OCI-LY1 (cell line): ENCODE data around the gene POLR1G.

Source experiments
- H2AFZ ChIP-seq: fragments of 200-600 bp; sonication (generic), shearing (Covaris generic); 2 replicates; pipeline ENCODE4 v1.6.0; 2014; ENCODE audit warnings: antibody characterized with exemption, mild to moderate bottlenecking, low read length
- H3F3A ChIP-seq: fragments of 200-600 bp; sonication (generic), shearing (Covaris generic); 2 replicates; pipeline ENCODE4 v1.6.0; 2014; ENCODE audit warnings: mild to moderate bottlenecking, antibody characterized with exemption, low read length, moderate library complexity; ENCODE audit not compliant: insufficient read depth
- H3K27ac ChIP-seq: fragments of 200-600 bp; sonication (generic); 2 replicates; pipeline ENCODE4 v1.5.1; 2014; ENCODE audit warnings: low read length, mixed run types, mild to moderate bottlenecking, low read depth; ENCODE audit not compliant: poor library complexity, severe bottlenecking
- H3K27me3 ChIP-seq: fragments of 200-600 bp; sonication (generic); 2 replicates; pipeline ENCODE4 v1.6.0; 2014; ENCODE audit warnings: antibody characterized with exemption, mild to moderate bottlenecking, low read length, moderate library complexity; ENCODE audit not compliant: insufficient read depth
- H3K36me3 ChIP-seq: fragments of 200-600 bp; sonication (generic); 2 replicates; pipeline ENCODE4 v1.6.1; 2014; ENCODE audit warnings: mild to moderate bottlenecking, antibody characterized with exemption, low read length, moderate library complexity, mixed read lengths; ENCODE audit not compliant: insufficient read depth
- H3K4me1 ChIP-seq: fragments of 200-600 bp; sonication (generic); 2 replicates; pipeline ENCODE4 v1.5.1; 2014; ENCODE audit warnings: mild to moderate bottlenecking, low read length, moderate library complexity; ENCODE audit not compliant: insufficient read depth, severe bottlenecking
- H3K4me2 ChIP-seq: fragments of 200-600 bp; sonication (generic), shearing (Covaris generic); 2 replicates; pipeline ENCODE4 v1.6.1; 2014; ENCODE audit warnings: low read length
- H3K4me3 ChIP-seq: fragments of 200-600 bp; sonication (generic); 2 replicates; pipeline ENCODE4 v1.5.1; 2014; ENCODE audit warnings: low read length, low read depth, mild to moderate bottlenecking, mixed read lengths; ENCODE audit not compliant: poor library complexity, severe bottlenecking
- H3K79me2 ChIP-seq: fragments of 200-600 bp; shearing (Covaris generic); 2 replicates; pipeline ENCODE4 v1.6.1; 2016; ENCODE audit warnings: mixed run types, low read length, mixed read lengths; ENCODE audit not compliant: insufficient read depth
- H3K9ac ChIP-seq: fragments of 200-600 bp; sonication (generic), shearing (Covaris generic); 2 replicates; pipeline ENCODE4 v1.6.1; 2014; ENCODE audit warnings: mild to moderate bottlenecking, low read length, mixed read lengths
- H3K9me2 ChIP-seq: fragments of 200-600 bp; sonication (generic), shearing (Covaris generic); 2 replicates; pipeline ENCODE4 v1.6.1; 2014; ENCODE audit warnings: low read depth, mild to moderate bottlenecking, low read length, mixed read lengths
- H3K9me3 ChIP-seq: fragments of 200-600 bp; shearing (Covaris generic); 2 replicates; pipeline ENCODE4 v1.6.1; 2014; ENCODE audit warnings: low read length, mixed read lengths
- H4K20me1 ChIP-seq: fragments of 200-600 bp; sonication (generic), shearing (Covaris generic); 2 replicates; pipeline ENCODE4 v1.6.0; 2016; ENCODE audit warnings: mild to moderate bottlenecking, low read length; ENCODE audit not compliant: insufficient read depth
- CTCF ChIP-seq: fragments of 200-600 bp; sonication (generic), shearing (Covaris generic); IDR thresholded peaks from 2 replicates; pipeline ENCODE4 v1.5.1; 2017; ENCODE audit warnings: mild to moderate bottlenecking, antibody characterized with exemption, low read length, moderate library complexity, mixed read lengths
- EZH2 ChIP-seq: fragments of 200-600 bp; sonication (generic), shearing (Covaris generic); IDR thresholded peaks from 2 replicates; pipeline ENCODE4 v1.8.0; 2017; ENCODE audit warnings: borderline replicate concordance, mixed run types, mild to moderate bottlenecking, antibody characterized with exemption, low read length, moderate library complexity, mixed read lengths

The POLR1G gene

DNA sequence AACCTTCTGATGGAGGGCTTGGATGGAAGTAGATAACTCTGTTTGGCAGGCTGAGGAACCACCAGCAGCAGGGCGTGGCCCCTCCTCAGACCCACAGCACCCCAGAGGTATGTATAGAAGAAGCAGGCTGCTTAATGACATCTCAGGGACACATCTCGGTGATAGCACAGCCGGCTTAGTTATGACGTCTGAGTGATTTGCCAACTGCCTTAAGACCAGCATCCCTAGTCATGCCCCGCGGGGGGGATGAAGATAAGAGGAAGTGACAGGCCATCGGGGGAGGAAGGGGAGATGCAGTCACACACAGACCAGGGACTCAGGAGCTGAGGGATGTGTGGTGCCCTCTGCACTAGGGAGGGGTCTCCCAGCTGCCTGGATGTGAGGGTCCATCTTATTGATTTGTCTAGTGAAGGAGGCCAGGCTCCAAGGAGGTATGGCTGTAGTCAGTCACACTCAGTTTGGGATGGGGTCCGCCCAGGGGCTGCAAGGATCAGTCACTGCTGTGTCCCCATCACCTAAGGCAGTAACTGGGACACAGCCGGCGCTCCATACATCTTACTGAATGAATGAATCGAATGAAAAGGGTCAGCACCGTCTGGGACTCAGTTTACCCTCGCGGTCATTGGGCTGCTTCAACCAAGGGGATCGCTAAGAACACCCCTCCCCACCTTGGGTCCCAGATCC is 36.5 kb downstream of the POLR1G start:
- peak overlapping the region; percentile 82 for H3K4me2 ChIP-seq
- H3K4me3 ChIP-seq: peak overlapping the region; percentile 55
- no peak overlapping the region for H2AFZ ChIP-seq
- no peaks in the 10 kb centered on the region for H3K9me3 ChIP-seq
- peaks cover 26% of the 10 kb centered on the region for H3K4me1 ChIP-seq
- no peaks in the 10 kb centered on the region for H3K27me3 ChIP-seq
- no peaks in the 10 kb centered on the region for H3K79me2 ChIP-seq
- no peaks in the 10 kb centered on the region for H3K9me2 ChIP-seq
- no peaks in the 10 kb centered on the region for H3F3A ChIP-seq
- no peak overlapping the region; the same call in 1 of the 2 replicates for H3K9ac ChIP-seq
- TF ChIP-seq EZH2 (no peak), CTCF (no peak)
- H4K20me1 ChIP-seq: no peaks in the 10 kb centered on the region
- H3K36me3 ChIP-seq: no peaks in the 10 kb centered on the region
- no peak overlapping the region for H3K27ac ChIP-seq

DNA sequence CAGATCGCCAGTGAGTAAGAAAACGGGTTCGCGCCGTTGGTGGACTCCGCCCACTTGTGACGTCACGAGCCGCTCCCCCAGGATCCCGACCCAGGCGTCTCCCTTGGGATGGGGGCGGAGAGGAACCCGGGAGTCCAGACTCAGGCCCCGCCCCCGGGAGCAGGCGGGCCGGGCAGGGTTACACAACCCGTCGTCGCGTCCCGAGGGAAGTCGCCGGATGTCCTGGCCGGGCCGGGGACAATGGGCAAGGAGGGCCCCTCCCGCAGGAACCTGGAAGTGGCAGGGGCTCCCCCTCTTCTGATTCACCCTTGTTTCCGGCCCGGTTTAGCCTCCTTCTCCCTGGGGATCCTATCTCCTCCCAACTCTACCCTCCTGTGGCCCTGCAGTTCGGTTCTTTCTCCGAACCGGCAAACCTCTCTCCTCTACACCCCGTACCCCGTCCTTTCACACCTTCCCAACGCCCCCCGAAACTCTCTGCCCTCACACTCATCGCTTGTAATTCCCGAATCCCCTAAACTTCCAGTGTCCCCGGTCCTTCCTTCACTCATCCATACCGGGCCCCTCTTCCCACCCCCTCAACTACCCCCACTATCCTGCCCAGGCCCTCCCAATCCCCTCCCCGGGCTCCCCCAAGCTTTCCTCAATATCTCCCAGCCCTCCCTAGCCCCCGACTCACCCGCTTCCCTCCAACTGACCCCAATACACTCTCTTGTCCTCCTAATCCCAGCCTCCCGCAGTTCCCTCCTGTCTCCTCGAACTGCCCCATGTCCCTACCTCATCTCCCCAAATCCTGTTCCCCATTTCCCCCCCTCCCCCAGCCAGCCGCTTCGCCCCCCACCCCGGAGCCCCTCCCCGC is 37.2 kb downstream of the POLR1G start:
- H3K27me3 ChIP-seq: no peaks in the 10 kb centered on the region
- H3K9me3 ChIP-seq: no peaks in the 10 kb centered on the region
- no peaks in the 10 kb centered on the region for H3K79me2 ChIP-seq
- no peaks in the 10 kb centered on the region for H4K20me1 ChIP-seq
- no peaks in the 10 kb centered on the region for H3F3A ChIP-seq
- H3K27ac ChIP-seq: no peak overlapping the region
- peak overlapping the region; percentile 82 for H3K4me2 ChIP-seq
- no peaks in the 10 kb centered on the region for H3K9me2 ChIP-seq
- H2AFZ ChIP-seq: no peak overlapping the region
- peak overlapping the region; percentile 48; the same call in 1 of the 2 replicates for H3K9ac ChIP-seq
- H3K4me3 ChIP-seq: peak overlapping the region; percentile 55
- H3K4me1 ChIP-seq: peaks cover 26% of the 10 kb centered on the region
- TF ChIP-seq EZH2: no peak
- TF ChIP-seq CTCF: no peak
- no peaks in the 10 kb centered on the region for H3K36me3 ChIP-seq

GRCh38 chr19:45444318-45445041 is 38.0 kb downstream of the POLR1G start:
- H3K4me2 ChIP-seq: peak overlapping the region; percentile 82
- no peaks in the 10 kb centered on the region for H4K20me1 ChIP-seq
- H3K36me3 ChIP-seq: no peaks in the 10 kb centered on the region
- peak; percentile 24; the same call in 1 of the 2 replicates for TF ChIP-seq CTCF
- no peak for TF ChIP-seq EZH2
- no peaks in the 10 kb centered on the region for H3F3A ChIP-seq
- H3K79me2 ChIP-seq: no peaks in the 10 kb centered on the region
- no peaks in the 10 kb centered on the region for H3K9me3 ChIP-seq
- no peaks in the 10 kb centered on the region for H3K9me2 ChIP-seq
- H3K4me1 ChIP-seq: peaks cover 34% of the 10 kb centered on the region
- H3K27ac ChIP-seq: peak overlapping the region; percentile 30
- H3K27me3 ChIP-seq: no peaks in the 10 kb centered on the region
- peak overlapping the region; percentile 55 for H3K4me3 ChIP-seq
- peak overlapping the region; percentile 56; the same call in 1 of the 2 replicates for H3K9ac ChIP-seq
- no peak overlapping the region for H2AFZ ChIP-seq
